OCI-M1 (cell line): ENCODE measurements around the gene PATL2.
"Not testable (repeated sequence)": the region's sequence is repeated elsewhere in the genome, so short reads cannot be mapped to it uniquely, and the experiment has no call there.

Experiments used
- DNase-seq: peaks from one replicate; lab custom pipeline; 2025; lab: John Stamatoyannopoulos, UW

PATL2 gene

GRCh38 chr15:44647036-44647435, 64.1 kb downstream of the PATL2 start:
- DNase-seq = no peak

DNA sequence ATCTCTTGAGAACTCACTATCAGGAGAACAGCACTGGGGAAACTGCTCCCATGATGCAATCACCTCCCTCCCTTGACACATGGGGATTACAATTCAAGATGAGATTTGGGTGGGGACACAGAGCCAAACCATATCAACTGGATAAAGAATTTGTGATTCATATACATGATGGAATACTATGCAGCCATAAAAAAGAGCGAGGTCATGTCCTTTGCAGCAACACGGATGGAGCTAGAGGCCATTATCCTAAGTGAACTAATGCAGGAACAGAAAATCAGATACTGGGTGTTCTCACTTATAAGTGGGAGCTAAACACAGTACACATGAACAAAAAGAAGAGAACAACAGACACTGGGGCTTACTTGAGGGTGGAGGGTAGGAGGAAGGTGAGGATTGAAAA, 64.7 kb downstream of the PATL2 start:
- no peak for DNase-seq

DNA sequence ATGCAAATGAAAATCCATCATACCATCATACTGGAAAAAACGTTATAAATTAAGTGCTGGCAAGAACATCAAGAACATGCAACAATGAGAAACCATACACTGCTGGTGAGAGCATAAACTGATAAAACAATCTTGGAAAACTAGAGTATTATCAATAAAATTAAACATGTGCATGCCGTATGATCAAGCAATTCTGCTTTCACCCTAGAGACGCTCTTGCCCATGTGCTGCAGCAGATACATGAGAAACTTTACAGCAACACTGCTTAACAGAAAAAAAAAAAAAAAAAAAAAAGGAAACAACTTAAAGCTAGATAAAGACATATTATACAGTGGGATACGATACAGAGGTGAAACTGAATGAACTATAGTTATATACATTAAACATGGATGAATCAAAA, 69.5 kb downstream of the PATL2 start:
- no peak for DNase-seq

DNA sequence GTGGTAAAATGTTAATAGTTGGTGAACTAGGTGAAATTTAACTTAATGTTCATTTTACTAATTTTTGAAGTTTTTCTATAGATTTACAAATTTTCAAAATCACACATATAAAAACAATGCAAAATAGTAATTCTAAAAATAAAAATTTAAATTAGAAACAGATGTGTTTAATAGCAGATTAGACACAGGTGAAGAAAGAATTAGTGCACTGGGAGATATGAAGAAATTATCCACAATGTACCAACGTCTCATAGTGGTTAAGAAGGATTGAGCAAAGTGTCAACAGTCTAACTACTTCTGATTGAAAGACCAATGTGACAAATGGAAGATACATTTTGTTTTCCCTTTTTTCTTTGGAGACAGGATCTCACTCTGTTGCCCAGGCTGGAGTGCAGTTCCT, 74.1 kb downstream of the PATL2 start:
- DNase-seq = no peak

DNA sequence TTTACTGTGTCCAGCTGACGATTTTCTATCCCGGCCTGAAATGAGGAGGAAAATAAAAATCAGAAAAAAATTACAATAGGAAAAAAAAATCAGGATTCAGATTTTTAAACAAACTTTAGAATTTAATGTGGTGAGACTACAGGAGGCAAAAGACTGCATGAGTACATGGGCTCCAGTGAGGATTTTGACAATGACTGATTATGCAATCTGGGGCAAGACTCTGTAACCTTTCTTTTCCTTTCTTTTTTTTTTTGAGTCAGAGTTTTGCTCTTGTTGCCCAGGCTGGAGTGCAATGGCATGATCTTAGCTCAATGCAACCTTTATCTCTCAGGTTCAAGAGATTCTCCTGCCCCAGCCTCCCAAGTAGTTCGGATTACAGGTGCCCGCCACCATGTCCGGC, 77.5 kb downstream of the PATL2 start:
- DNase-seq = peak; percentile 52

- not testable (repeated sequence) for DNase-seq
Observed at GRCh38 chr15:44625286-44625685, 85.8 kb downstream of the PATL2 start.

DNA sequence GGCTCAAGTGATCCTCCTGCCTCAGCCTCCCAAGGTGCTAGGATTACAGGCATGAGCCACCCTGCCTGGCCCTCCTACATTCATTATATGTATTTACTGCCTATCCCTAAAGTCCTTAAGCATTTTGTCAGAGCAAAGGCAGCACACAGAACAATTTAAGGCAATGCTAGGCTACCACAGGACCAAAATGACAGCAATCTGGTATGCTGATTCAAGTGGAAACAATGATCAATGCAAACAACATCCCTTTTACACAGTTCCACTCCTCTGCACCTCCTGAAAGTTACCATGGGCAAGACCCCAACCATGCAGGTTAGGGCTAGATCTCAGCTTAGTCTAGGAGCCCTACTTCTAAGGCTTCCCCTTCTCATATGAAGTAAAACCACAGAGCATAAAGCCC, 87.9 kb downstream of the PATL2 start:
- DNase-seq = no peak

- no peak for DNase-seq
Observed at GRCh38 chr15:44620081-44620480, 91.0 kb downstream of the PATL2 start.

DNA sequence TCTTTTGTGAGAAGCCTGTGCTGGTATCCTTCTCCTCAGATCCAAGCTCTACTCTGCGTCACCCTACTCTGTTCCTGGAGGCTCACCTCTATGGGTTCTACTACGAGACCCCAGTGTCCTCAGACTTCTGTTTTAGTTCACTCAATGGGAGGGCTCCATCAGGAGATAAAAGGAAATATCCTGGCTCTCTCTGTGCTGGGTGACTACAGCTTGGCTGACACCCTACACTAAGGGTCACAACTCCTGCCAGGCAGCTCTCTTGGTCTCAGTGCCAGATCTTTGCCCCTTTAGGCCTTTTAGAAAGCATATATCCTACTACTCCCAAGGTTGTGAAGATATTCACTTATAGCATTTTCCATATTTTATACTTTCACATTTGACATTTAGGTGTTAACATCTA, 94.1 kb downstream of the PATL2 start:
- no peak for DNase-seq
